HG03342 (cell line): ENCODE measurements around the gene C22orf39.
"Not testable (repeated sequence)": the region's sequence is repeated elsewhere in the genome, so short reads cannot be mapped to it uniquely, and the experiment has no call there.

ENCODE experiments used
- ATAC-seq: cut with Tn5 transposase; IDR thresholded peaks from one replicate; pipeline ENCODE4 v1.9.1; 2021; ENCODE audit warnings: mild to moderate bottlenecking, moderate library complexity; ENCODE audit not compliant: unreplicated experiment

Gene C22orf39

DNA sequence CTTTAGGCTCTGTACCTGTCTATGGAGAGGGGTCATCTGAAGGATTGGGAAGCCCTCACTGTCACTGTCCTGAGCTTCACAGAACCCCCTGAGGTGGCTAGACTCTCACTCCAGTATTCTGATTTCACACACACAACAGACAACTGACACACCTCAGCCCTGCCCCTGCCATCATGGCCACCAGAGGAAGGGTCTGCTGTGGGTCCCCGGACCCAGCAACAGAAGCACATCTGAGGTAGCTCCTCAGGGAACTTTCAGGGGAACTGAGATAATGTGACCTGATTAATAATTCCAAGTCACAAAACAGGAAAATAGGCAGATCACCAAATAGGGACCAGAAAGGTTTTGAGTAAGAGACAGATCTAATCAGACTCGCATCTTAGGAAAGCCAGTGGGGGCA lies 7.5 kb upstream of the C22orf39 start:
- no peak for ATAC-seq

DNA sequence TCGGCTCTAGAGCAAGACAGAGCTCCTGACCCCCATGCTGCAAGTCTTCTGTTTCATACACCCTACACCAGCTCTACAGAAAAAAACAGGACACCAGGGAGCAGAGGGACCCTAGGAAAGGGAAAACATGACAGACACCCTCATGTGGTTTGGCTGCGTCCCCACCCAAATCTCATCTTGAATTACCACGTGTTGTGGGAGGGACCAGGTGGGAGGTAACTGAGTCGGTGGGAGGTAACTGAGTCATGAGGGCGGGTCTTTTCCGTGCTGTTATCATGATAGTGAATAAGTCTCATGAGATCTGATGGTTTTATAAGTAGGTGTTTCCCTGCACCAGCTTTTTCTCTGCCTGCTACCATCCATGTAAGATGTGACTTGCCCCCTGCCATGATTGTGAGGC lies 6.6 kb upstream of the C22orf39 start:
- ATAC-seq, result no peak

DNA sequence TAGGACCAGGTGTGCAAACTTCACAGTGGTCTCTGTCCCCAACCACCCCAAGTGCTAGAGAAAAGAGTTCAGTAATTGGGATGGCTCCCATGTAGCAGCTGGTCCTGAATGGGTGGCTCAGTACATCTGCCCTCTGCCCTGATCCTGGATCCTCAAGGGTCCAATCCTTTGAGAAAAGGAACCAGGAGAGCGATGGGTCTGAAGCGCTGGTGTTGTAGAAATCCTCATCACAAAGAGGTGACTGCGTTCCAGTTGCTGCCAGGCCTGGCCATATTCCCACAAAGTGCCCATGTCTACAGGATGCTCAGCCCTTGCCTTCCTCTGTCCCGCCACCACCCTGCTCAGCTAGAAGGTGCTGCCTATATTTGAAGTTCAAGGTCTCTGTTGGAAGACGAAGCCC lies 6.2 kb upstream of the C22orf39 start:
- ATAC-seq, result no peak

DNA sequence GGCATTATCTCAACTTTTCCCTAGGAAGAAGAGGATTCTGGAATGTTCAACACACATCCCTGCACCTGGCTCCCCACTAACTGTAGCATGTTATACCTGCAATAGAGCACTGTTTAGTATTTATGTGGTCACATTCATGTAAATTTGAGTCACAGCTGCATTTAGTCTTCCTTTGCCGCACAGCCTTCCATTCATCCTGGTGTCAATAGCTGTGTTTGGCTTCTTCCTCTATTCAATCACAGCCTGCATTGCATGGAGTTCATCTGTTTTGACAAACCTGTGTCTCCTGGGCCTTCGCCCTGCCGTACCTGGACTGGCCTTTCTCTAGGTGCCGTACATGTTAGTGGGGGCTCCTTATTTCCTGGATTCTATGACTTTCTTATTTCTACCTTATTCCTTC lies 4.1 kb upstream of the C22orf39 start:
- no peak for ATAC-seq

DNA sequence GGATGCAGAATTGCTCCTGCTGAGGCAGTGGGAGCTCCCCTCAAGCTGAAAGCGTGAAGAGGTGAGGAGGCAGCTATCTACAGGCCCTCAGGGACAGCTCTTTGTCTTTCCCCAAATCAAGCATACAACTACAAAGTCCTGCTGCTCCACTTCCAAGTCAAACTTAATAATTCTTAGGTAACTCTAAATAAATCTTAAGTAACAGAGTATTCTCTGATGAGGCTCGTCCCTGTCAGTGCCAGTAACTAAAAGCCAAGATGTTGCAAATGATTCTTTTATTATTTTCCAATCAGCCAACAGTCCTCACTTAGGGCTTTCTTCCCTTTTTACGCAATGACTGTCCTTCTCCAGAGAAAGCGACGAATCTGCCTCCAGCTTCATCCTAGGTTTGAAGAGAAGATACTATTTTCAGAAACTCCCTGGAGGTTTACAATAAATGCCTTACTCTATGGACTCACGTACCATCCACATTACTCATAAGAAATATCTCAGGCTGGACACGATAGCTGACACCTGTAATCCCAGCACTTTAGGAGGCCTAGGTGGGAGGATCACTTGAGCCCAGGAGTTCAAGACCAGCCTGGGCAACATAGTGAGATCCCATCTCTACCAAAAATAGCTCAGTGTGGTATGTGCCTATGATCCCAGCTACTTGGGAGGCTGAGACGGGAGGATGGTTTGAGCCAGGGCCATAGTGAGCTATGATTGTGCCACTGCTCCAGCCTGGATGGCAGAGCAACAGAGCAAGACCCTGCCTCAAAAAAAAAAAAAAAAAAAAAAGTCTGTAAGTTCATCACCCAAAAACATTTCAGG lies 3.1 kb upstream of the C22orf39 start:
- no peak for ATAC-seq

DNA sequence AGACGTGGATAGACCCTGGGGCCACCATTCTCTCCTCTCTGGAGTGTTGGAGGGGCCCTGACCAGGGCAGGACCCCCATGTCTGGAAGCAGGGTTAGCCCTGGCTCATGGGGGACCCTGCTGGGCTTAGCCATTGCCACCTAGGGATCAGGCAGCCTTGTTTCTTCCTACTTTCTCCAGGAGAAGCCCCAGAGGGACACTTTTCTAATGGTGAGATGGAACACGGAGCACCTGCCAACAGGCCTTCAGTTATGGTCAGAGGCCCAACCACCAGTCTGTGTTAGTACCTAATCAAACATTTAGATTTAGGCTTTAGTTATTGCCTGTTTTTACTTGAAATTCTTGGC lies 1.9 kb upstream of the C22orf39 start:
- ATAC-seq, result no peak

DNA sequence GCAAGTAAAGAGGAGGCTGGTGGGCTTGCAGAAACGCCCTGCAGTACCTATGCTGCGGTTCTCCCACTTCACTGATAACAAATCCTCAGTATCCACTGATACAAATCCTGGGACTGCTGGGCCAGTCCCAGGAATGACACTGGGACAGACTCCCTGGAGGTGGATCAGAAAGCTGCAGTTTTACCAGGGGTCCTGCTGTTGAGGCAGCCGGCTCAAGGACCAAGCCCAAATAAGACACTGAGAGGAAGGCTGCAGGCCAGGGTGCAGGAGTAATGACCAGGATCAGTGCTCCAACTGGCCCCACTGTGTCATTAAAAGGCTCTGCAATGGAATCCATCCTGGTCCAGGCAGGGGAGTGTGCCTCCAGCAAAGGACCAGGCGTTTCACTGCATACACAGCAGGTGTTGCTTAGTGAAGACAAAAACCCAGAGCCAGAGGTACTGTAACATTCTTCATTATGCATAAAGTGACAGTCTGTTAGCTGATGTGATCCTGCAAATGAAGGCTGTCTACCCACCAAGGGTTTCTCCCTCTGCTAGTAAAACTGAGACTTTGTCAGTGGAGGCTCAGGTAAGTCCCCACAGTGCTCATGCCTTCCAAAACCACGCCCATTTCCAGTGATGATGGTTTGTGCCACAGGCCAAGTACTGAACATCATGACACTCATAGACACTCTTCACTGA lies 1.4 kb upstream of the C22orf39 start:
- no peak for ATAC-seq

DNA sequence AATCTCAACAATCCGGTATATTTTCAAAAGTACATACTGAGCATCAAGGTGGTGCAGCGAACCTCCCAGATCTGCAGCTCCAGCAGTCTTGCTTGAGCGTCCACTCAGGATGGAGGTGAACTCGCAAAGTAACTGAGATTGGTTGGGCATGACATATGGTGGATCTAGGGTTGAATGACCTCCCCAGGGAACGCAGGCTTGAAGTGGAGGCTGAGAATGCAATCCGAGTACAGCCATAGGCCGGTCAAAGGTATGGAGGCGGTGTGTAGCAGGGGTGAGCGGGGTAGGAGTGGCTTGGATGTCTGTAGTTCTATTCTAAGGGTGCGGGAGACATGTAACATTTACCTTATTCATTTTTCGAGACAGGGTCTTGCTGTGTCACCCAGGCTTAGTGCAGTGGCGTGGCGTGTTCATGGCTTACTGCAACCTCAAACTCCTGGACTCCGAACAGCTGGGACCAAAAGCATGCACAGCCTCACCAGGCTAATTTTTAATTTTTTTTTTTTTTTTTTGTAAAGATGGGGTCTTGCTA lies 631 bp upstream of the C22orf39 start:
- ATAC-seq, result peak; percentile 39

DNA sequence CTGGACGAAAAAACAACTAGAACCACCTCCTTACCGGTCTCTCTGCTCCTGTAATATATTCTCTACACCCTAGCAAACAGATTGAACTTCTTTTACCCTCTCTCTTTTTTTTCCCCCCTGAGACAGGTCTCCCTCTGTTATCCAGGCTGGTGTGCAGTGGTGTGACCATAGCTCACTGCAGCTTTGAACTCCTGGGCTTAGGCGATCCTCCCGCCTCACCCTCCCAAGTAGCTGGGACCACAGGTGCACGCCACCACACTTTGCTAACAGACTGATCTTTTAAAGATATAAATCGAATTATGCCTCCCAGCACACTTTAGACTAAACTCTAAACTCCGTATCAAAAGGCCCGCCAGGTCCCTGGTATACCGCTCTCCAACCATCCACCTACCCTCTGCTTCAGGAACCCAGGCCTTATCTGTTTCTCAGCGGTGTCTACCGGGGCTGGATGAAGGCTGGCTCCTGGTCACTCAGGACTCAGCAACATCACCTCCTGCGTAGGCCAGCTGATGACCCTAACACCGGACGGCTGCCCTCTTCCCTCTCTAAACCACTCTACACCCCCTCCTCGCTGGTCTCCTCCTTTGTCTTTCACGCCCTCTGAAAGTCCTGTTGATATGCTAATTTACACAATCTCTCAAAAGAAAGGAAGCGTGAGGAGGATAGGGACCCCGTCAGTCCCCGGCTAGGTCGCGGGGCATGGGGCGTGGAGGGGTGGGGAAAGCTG lies 745 bp downstream of the C22orf39 start:
- no peak for ATAC-seq

DNA sequence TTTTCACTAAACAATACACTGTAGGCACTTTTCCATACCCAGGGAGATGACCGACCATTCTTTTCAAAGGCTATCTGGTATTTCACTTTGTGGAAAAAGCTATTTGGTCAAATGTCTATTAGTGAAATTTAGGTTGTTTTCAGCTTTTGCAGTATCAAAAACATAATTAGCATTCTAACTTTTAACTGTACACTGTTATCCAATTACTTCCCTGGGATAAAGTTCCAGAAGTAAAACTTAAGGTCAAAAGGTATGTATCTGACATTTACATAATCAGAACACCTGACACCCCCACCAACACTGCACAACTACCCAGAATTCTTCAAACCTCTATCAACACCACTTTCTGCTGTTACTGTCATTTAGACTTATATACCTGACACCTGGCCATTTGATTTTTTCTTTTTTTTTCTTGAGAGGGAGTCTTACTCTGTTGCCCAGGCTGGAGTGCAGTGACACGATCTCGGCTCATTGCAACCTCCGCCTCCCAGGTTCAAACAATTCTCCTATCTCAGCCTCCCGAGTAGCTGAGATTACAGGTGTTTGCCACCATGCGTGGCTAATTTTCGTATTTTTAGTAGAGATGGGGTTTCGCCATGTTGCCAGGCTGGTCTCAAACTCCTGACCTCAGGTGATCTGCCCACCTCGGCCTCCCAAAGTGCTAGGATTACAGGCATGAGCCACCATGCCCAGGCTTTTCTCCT lies 2.1 kb downstream of the C22orf39 start:
- ATAC-seq, result not testable (repeated sequence)

DNA sequence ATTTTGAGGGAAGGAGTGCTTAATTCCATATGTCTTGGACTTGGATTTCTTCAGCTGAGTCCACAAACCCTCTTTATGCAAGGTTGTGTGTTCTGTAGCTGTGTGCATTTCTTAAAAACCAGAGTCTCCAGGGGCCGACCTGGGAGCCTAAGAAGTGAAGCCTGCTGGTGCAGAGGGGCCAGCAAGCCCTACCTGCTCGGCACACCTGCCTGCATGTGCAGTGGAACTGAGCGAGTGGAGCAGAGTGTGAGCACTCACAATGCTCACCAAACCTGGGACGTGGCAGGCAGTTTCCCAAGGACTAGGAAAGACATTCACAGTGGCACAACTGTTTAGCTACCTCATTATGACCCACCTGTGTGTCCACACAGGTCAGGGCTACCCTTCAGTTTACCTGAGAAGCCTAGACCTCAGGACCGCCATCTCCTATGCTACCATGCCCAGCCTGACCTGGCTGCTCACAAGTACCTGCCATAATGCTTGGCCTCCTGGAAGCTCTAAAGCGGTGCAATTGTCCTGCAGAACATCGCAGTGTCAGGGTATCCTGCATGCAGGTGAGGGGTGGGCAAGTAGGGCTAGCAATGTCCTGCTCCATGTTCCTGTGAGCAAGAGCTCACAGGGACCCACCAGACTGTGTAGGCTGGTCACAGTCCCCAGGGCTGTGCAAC lies 3.8 kb downstream of the C22orf39 start:
- ATAC-seq, result no peak

DNA sequence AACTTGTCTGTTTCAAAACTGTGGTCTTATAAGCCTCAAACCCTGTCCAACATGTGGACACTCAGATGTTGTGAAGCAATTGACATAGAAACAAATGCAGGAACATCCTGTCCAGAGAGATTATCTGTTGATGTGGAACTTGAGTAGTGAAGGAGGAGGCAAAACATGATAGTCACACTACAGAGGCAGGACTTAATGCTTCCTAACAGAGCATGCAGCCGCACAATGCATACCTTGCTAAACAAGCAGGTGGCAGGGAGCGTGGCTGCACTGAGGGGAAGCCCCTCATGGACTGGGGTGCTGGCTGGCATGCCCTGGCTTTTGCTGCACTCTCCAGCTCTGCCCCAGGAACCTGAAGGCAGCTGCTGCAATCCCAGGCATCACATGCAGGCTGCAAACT lies 5.3 kb downstream of the C22orf39 start:
- ATAC-seq, result no peak

DNA sequence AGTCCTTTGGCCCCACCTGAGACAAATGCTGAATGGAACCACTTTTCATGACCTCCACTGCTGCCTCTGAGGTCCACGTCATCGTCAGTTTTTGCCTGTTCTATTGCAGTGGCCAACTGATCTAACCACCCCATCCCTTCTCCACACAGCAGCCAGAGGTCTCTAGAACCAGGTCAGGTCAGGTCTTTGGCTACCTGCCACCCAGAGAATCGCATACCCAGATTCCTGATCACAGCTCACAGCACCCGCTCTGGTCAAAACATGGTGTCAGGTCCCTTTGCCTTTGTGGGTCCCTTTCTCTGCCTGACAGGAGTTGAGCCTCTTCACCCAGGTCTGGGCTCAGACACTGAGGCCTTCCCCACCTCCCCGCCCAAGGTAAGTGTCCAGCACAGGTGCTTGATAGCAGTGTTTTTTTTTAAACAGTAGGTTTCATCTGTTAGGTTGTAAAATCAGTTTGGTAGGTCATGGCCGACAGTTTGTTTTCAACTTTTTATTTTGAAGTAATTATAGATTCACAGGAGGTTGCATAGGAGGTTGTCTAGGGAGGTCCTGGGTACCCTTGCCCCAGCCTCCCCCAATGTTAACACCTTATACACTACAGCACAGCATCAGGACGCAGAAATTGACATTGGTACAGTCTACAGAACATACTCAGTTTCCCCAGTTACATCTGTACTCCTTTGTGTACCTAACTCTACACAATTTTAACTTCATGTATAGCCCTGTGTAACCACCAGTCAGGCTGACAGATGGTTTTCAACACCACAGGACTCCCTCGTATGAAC lies 6.9 kb downstream of the C22orf39 start:
- no peak for ATAC-seq

DNA sequence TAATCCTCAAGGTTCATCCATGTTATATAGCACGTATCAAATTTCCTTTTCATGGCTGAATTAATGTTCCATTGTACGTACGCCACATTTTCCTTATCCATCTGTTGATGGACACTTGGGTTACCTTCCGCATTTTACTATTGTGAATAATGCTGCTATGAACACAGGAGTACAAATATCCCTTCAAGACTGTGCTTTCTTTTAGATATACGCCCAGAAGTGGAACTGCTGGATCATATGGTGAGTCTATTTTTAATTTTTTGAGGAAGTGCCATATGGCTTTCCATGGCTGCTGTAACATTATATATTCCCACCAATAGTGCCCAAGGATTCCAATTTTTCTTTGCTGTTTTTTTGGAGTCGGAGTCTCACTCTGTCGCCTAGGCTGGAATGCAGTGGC lies 9.2 kb downstream of the C22orf39 start:
- ATAC-seq, result no peak

DNA sequence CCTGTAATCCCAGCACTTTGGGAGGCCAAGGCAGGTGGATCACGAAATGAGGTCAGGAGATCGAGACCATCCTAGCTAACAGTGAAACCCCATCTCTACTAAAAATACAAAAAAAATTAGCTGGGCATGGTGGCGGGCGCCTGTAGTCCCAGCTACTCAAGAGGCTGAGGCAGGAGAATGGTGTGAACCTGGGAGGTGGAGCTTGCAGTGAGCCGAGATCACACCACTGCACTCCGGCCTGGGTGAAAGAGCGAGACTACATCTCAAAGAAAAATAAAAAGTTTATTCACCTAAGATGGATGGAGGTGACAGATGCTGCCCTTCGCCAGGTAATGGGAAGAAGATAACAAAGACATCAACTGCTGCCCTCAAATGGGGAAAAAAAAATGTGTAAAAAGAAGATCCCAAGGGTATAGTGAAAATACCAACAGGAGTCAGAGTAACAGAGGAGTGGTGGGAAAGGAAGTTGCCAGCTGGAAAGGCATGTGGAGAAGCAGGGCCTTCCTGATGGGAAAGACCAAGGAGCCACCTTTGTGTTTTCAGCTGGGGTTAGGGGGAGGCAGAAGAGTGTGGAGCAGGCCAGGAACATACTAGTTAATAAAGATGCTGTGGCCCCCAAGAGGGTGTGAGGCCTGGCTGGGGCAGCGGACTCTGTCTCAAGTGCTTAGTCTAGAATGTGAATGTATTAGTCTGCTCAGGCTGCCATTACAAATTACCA lies 10.9 kb downstream of the C22orf39 start:
- ATAC-seq, result not testable (repeated sequence)

DNA sequence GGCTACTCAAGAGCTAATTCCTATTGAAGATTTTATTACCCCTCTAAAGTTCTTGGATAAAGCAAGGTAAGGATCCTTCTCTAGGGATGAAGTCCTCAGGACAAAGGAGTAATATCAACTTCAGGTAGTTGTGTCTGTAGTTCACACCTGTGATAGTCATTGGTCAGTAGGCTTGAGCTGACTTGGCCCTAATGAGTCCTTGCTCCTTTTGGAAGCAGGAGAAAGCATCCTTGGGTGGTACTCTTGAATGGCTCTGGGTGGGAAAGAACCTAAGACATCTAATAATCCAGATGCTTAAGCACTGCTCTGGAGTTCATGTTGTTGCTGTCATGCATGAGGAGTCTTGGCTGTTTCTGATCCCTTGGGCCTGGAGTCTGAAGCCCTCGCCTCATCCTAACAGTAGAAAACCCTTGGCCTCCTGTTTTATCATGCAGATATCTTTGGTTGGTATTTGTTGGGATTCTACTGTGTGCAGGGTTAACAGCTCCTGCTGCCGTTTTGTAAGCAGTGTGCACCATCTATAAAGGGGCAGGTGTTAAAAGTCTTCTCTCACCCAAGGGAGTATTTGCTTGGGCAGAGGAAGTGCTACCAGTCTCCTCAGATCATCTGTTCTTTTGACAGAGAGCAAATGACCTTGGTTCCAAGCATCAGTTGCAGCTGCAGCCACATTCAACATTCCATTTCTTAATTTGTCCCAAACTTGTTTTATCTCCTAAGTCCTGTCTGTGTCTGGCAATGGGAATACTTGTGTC lies 12.5 kb downstream of the C22orf39 start:
- no peak for ATAC-seq

DNA sequence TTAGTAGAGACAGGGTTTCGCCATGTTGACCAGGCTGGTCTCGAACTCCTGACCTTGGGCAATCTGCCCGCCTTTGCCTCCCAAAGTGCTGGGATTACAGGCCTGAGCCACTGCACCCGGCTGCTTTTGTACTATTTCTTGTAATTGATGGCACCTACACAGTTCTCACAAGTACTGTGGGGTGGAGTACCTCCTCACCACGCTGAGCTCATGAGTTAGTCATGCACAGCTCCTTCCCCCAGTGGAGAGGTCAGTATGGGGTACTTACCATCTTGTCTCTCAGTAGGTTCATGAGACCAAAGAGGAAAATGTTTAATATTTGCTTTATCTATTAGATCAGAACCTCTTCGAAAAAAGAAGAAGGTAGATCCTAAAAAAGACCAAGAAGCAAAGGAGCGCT lies 13.1 kb downstream of the C22orf39 start:
- ATAC-seq, result no peak

DNA sequence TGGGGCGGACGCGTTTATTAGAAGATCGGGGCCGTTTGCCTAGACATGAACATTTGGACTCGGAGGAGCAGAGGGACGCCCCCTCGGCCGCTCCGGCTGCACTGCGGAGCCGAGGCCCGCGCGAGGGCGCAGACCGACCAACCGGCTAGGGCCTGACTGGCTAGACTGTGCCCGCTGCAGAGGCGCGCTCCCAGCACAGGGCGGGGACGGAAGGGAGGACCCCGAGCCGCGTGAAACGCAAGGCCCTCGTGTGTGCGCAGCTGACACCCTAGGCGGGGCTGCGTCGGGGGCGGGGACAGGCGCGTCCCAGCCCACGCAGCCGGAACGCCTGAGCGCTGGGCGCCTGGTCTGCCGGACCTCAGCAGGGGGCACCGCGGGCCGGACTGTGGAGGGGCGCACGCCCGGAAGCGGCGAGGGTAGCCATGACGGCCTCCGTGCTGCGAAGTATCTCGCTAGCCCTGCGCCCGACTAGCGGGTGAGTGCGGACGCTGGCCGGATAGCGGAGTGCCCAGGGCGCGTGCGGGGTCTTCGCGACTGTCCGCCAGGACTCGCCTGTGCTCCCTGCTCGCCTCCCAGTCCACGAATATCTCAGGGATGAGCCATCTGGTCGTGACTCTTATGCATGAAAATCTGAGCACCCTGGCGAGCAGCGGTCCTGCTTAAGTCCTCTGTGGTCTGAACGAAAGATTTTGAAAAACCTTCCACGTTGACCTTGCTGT lies 15.2 kb downstream of the C22orf39 start, which contains the start of gene MRPL40:
Gene MRPL40 (plus strand): TSS at position 413 of the 719 bp plus-strand sequence. CDS start 10 bp downstream, at position 423.
- peak; percentile 69 for ATAC-seq
